Panc1 (cell line): Measurements from ENCODE around the gene FRYL. TPM values are rescaled to one million over a fixed set of nuclear protein-coding genes. Genes with fewer than 3 reads are reported as not detected.

ENCODE experiments used
- ATAC-seq: fragments of 200-7000 bp; cut with Tn5 transposase; 2 replicates; pipeline ENCODE4 v1.9.1; 2020; ENCODE audit warnings: mild to moderate bottlenecking, moderate library complexity
- BruUV-seq: library from RNA; stranded (reverse); fragments of 400-500 nt; replicated peaks from 2 replicates; lab custom pipeline; 2021; lab: Mats Ljungman, UMichigan
- CTCF ChIA-PET: fragments of 300-600 bp; sonication (Branson Sonifier 250); formaldehyde crosslinking; loops from one replicate; lab custom pipeline; 2022; ENCODE audit warnings: antibody characterized with exemption; lab: Charles Lee
- POLR2A ChIA-PET: fragments of 300-600 bp; sonication (Branson Sonifier 250); formaldehyde crosslinking; loops from one replicate; lab custom pipeline; 2022; ENCODE audit warnings: antibody characterized with exemption; lab: Charles Lee
- DNase-seq: peaks from one replicate; pipeline ENCODE4 v3.0.0-alpha.2; 2010; ENCODE audit warnings: low read depth, low spot score
- H3K27ac ChIP-seq: 2 replicates; pipeline ENCODE4 v1.5.1; 2011; ENCODE audit warnings: mild to moderate bottlenecking, low read length, inconsistent platforms
- H3K27me3 ChIP-seq: fragments of 200-500 bp; sonication (Bioruptor generic); 2 replicates; pipeline ENCODE4 v1.6.0; 2014; ENCODE audit warnings: low read length, inconsistent platforms; ENCODE audit not compliant: control insufficient read depth, insufficient read depth
- H3K36me3 ChIP-seq: fragments of 200-500 bp; sonication (Bioruptor generic); 2 replicates; pipeline ENCODE4 v1.5.1; 2014; ENCODE audit warnings: inconsistent platforms, mild to moderate bottlenecking, low read length, moderate library complexity; ENCODE audit not compliant: control insufficient read depth, insufficient read depth
- H3K4me1 ChIP-seq: 2 replicates; pipeline ENCODE4 v1.5.1; 2011; ENCODE audit warnings: inconsistent platforms, mild to moderate bottlenecking, low read length, moderate library complexity; ENCODE audit not compliant: control insufficient read depth, insufficient read depth
- H3K4me3 ChIP-seq, 2 experiments: 2 replicates each; pipeline ENCODE4 v1.5.1; 2011 to 2012; ENCODE audit warnings: low read depth in 2 of 2, low read length in 2 of 2, mild to moderate bottlenecking in 2 of 2, inconsistent platforms in 1 of 2, moderate library complexity in 1 of 2
- H3K9me3 ChIP-seq: fragments of 200-500 bp; sonication (Bioruptor generic); 2 replicates; pipeline ENCODE4 v1.5.1; 2014; ENCODE audit warnings: low read depth, mild to moderate bottlenecking, inconsistent platforms, low read length, moderate library complexity; ENCODE audit not compliant: control insufficient read depth, insufficient read depth
- POLR2AphosphoS5 ChIP-seq: IDR thresholded peaks from 2 replicates; pipeline ENCODE4 v1.6.1; 2012; ENCODE audit warnings: mild to moderate bottlenecking, low read depth, low read length, moderate library complexity
- SIN3A ChIP-seq: IDR thresholded peaks from 2 replicates; pipeline ENCODE4 v1.6.1; 2012; ENCODE audit warnings: low read depth, mild to moderate bottlenecking, low read length, moderate library complexity, borderline replicate concordance; ENCODE audit not compliant: insufficient read depth
- TCF7L2 ChIP-seq: IDR thresholded peaks from 2 replicates; pipeline ENCODE4 v1.6.1; 2011; ENCODE audit warnings: mild to moderate bottlenecking, low read depth, low read length, inconsistent platforms
- in situ Hi-C: cut with HindIII; loops from 2 replicates; pipeline ENCODE4 v1.10.0; 2016; ENCODE audit warnings: low sequenced_read_pairs, low pct_unique_long_range_greater_than_20kb
- intact Hi-C: fragments of 100-400 bp; cut with micrococcal nuclease; formaldehyde crosslinking; loops from one replicate; pipeline ENCODE4 v1.10.0; 2022; ENCODE audit not compliant: unreplicated experiment
- total RNA-seq: library from RNA; stranded (reverse); gene quantifications from one replicate; pipeline ENCODE4 v1.2.1, GENCODE V29; 2021; ENCODE audit not compliant: unreplicated experiment
- TF ChIP-seq, protein P1 (sequence below), 2 experiments: IDR thresholded peaks; 2 replicates each; pipeline ENCODE4 v1.6.1; 2011 to 2012; ENCODE audit warnings: low read depth in 2 of 2, control low read depth in 1 of 2, low read length in 1 of 2, mild to moderate bottlenecking in 1 of 2, moderate library complexity in 1 of 2; ENCODE audit not compliant: insufficient read depth in 1 of 2
- TF ChIP-seq, protein P2 (sequence below): fragments of 450-650 bp; IDR thresholded peaks from 2 replicates; pipeline ENCODE4 v1.5.1; 2017; ENCODE audit warnings: mild to moderate bottlenecking

The FRYL gene
- total RNA-seq, 1 experiment from 2014 or later: 47.5 TPM

GRCh38 chr4:48491514-48492176, 288.4 kb downstream of the FRYL start:
- no TSS peak for BruUV-seq
- ATAC-seq: no peak
- Histone ChIP-seq H3K4me1 (no peaks in the 10 kb centered on the region), H3K36me3 (no peaks in the 10 kb centered on the region), H3K27ac (no peak overlapping the region), H3K27me3 (peaks cover 3% of the 10 kb centered on the region; the same call in 1 of the 2 replicates), H3K9me3 (no peaks in the 10 kb centered on the region), H3K4me3 (no peak overlapping the region)
- TF ChIP-seq SIN3A: no peak
- TF ChIP-seq POLR2AphosphoS5: no peak
- TF ChIP-seq, protein P1, sequence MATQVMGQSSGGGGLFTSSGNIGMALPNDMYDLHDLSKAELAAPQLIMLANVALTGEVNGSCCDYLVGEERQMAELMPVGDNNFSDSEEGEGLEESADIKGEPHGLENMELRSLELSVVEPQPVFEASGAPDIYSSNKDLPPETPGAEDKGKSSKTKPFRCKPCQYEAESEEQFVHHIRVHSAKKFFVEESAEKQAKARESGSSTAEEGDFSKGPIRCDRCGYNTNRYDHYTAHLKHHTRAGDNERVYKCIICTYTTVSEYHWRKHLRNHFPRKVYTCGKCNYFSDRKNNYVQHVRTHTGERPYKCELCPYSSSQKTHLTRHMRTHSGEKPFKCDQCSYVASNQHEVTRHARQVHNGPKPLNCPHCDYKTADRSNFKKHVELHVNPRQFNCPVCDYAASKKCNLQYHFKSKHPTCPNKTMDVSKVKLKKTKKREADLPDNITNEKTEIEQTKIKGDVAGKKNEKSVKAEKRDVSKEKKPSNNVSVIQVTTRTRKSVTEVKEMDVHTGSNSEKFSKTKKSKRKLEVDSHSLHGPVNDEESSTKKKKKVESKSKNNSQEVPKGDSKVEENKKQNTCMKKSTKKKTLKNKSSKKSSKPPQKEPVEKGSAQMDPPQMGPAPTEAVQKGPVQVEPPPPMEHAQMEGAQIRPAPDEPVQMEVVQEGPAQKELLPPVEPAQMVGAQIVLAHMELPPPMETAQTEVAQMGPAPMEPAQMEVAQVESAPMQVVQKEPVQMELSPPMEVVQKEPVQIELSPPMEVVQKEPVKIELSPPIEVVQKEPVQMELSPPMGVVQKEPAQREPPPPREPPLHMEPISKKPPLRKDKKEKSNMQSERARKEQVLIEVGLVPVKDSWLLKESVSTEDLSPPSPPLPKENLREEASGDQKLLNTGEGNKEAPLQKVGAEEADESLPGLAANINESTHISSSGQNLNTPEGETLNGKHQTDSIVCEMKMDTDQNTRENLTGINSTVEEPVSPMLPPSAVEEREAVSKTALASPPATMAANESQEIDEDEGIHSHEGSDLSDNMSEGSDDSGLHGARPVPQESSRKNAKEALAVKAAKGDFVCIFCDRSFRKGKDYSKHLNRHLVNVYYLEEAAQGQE (IDR thresholded peaks at IDR 0.05; ENCODE audit: insufficient read depth in 1 of 2, low read depth in 2 of 2, low read length in 1 of 2): no peak
- TF ChIP-seq, protein P2, sequence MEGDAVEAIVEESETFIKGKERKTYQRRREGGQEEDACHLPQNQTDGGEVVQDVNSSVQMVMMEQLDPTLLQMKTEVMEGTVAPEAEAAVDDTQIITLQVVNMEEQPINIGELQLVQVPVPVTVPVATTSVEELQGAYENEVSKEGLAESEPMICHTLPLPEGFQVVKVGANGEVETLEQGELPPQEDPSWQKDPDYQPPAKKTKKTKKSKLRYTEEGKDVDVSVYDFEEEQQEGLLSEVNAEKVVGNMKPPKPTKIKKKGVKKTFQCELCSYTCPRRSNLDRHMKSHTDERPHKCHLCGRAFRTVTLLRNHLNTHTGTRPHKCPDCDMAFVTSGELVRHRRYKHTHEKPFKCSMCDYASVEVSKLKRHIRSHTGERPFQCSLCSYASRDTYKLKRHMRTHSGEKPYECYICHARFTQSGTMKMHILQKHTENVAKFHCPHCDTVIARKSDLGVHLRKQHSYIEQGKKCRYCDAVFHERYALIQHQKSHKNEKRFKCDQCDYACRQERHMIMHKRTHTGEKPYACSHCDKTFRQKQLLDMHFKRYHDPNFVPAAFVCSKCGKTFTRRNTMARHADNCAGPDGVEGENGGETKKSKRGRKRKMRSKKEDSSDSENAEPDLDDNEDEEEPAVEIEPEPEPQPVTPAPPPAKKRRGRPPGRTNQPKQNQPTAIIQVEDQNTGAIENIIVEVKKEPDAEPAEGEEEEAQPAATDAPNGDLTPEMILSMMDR: no peak
- TF ChIP-seq TCF7L2: no peak
- DNase-seq: no peak
- in situ Hi-C loops (no loop called here), intact Hi-C loops (loop anchor here (10.0 kb wide), 1 partner anchor 367 kb away; no protein-coding TSS in a partner anchor)
- ChIA-PET POLR2A (no interaction called here), CTCF (no interaction called here)

DNA sequence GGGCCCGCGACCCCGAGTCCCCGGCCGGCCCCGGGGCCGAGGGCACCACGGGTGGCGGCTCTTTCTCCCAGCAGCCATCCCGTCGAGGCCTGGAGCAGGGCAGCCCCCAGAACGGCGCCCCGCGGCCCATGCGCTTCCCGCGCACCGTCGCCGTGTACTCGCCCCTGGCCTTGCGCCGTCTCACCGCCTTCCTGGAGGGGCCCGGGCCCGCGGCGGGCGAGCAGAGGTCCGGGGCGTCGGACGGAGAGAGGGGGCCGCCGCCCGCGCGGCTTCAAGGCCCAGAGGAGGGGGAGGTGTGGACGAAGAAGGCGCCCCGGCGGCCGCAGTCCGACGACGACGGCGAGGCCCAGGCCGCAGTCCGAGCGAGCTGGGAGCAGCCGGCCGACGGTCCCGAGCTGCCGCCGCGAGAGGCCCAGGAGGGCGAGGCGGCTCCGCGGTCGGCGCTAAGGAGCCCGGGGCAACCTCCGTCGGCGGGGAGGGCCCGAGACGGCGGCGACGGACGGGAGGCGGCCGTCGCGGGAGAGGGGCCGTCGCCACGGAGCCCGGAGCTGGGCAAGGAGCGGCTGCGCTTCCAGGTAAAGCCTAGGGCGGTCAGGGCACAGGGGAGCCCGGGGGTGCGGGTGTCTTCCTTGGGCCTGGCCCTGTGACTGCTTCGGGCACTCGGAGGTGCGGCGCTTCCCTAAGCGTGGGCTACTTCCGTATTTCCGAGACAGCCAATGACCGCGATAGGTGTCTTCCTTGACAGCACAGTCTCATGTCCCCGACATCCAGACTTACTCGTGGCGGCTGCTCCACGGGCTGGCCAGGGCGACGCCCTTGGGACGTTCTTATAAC, 289.2 kb downstream of the FRYL start:
- CTCF ChIA-PET: no interaction called here

More for the DNA sequence above, 289.2 kb downstream of the FRYL start:
- in situ Hi-C loops: no loop called here
- POLR2A ChIA-PET: no interaction called here
- no peak for ATAC-seq
- DNase-seq: no peak
- Histone ChIP-seq H3K27me3 (peaks cover 3% of the 10 kb centered on the region; the same call in 1 of the 2 replicates), H3K9me3 (no peaks in the 10 kb centered on the region), H3K36me3 (no peaks in the 10 kb centered on the region), H3K4me1 (no peaks in the 10 kb centered on the region), H3K4me3 (no peak overlapping the region), H3K27ac (no peak overlapping the region)
- intact Hi-C loops: loop anchor here (10.0 kb wide), 1 partner anchor 366 kb away; no protein-coding TSS in a partner anchor
- no TSS peak for BruUV-seq
- TF ChIP-seq POLR2AphosphoS5 (no peak), SIN3A (no peak), TCF7L2 (no peak)
- TF ChIP-seq, protein P2: no peak
- TF ChIP-seq, protein P1 (IDR thresholded peaks at IDR 0.05; ENCODE audit: insufficient read depth in 1 of 2, low read depth in 2 of 2, low read length in 1 of 2): no peak
